HG03442 (cell line): Measurements from ENCODE around the gene ADARB1.

Experiments
- ATAC-seq: cut with Tn5 transposase; IDR thresholded peaks from one replicate; pipeline ENCODE4 v1.9.1; 2021; ENCODE audit warnings: mild to moderate bottlenecking, moderate library complexity; ENCODE audit not compliant: unreplicated experiment

Gene ADARB1

DNA sequence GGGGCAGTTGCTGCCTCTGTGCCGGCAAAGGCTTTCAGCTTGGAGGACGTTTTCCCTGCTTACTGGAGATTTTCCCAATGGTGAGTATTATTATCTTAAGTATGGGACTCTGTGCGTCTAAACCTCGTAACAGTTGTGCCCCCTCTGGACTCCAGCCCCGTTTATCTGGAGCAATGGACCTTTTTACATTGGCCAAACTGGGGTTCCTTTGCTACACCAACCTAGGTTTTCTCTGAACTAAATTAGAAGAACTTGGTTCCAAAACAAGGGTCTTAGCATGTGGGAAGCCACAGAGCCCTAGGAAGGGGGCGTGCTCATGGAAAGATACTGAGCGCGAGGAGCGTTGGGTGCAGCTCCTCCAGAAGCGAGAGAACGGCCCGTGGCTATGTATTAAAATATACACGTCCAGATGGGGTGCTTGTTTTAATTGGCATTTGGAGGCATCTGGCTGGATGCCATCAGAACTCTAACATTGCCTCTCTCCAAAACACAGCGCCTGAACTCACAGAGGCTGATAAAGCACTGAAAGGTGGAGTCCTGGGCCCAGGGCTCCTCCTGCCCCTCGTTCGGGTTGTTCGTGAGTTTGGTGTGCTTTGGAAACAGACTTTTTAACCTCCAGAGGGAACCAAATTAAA lies 184.9 kb downstream of the ADARB1 start:
- ATAC-seq: no peak

GRCh38 chr21:45260191-45260825 lies 185.9 kb downstream of the ADARB1 start:
- ATAC-seq: no peak

- no peak for ATAC-seq
Measured at GRCh38 chr21:45261093-45261492, 186.7 kb downstream of the ADARB1 start.

DNA sequence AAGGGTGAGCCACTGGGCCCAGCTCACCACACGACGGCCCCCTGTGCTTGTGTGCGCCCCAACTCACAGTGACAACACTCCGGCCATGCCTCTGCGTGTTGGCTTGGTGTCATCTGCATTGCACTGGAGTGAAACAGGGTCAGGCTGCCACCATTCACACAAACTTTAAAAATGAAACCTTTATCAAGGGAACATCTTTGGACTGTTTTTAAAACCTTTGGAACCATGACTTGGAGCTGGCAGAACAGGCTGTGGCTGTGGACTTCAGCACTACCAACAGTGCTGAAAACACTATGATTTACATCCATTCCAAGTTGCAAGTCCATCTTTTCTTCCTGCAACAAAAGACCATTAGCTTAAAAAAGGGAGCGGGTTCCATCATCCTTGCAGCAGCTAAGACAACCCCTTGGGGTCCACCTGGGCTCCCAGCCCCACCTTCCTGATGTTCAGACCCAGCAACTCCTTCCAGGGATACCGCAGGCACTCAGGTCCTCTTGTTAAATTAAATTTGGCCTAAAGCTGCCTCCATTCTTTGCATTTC lies 187.7 kb downstream of the ADARB1 start:
- ATAC-seq: no peak

DNA sequence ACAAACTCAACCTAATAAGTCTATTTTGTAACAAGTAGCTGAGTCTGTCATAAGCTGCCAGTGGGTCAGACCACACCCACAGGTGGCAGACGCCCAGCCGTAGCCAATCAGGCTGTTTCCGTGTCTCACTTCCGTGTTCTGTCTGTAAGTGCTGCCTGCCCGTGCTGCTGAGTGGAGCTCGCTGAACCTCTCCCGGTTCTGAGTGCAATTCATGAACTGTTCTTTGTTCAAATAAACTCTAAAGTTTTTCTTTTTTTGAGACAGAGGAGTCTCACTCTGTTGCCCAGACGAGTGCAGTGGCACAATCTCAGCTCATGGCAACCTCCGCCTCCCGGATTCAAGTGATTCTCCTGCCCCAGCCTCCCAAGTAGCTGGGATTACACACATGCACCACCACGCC lies 188.2 kb downstream of the ADARB1 start:
- ATAC-seq: no peak

- ATAC-seq: no peak
Measured at GRCh38 chr21:45263534-45263933, 189.2 kb downstream of the ADARB1 start.

DNA sequence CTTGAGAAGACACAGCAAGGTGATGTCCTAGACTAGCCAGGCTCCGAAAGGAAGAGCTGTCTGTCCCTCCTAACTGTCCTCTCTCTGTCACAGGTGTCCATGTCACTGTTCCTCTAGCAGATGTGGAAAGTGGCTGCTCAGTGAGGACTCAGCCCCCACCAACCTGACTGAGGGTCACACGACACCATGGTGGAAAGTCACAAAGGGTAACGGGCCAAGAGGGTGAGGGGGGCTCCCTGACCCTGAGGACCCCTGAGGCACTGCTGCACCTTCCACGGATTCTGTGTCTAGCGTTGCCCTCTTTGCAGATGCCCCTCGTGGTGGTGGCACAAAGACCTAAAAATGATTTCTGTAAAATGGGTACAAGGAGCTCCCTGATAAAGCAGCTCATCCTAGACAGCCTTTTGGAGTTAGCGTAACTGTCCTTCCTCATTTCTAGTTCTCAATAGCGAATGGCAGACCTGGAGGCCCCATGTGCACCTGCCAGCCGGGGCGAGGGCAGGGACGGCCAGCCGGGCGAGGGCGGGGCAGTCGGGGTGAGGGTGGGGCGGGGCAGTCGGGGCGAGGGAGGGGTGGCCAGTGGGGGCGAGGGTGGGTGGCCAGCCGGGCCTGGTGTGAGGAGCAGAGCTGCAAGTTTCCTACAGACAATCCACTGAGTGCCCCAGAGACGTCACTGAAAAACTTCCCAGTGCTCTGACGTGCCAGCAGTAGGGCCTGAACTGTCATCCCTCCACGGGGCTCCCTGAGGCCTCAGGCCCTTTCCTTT lies 189.9 kb downstream of the ADARB1 start:
- no peak for ATAC-seq

DNA sequence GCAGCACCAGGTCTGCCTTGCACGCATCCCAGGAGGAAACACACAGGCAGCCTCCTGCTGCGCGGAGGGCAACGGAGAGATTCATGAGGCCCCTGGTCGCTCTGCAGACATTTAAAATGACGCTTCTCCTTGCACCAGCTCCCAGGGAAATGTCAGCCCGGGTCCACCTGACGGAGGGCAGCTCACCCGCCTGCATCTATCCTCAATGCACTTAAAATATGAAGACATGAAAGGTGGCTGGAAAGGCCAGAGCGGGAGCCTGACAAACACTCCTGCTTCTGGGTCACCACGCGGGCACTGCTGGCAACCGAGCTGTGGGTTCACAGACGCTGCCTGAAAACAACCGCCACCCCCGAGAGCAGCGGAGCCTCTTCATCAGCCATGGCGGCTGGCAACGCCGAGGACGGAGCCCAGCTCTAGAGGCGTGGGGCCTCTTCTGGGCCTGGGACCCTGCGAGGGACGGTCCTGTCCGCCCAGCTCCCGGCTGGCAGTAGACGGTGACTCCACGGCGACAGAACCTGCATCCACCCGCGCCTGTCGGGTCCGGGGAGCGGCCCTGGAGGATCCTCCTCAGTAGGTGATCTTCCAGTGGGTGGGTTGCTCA lies 190.6 kb downstream of the ADARB1 start:
- ATAC-seq: no peak

DNA sequence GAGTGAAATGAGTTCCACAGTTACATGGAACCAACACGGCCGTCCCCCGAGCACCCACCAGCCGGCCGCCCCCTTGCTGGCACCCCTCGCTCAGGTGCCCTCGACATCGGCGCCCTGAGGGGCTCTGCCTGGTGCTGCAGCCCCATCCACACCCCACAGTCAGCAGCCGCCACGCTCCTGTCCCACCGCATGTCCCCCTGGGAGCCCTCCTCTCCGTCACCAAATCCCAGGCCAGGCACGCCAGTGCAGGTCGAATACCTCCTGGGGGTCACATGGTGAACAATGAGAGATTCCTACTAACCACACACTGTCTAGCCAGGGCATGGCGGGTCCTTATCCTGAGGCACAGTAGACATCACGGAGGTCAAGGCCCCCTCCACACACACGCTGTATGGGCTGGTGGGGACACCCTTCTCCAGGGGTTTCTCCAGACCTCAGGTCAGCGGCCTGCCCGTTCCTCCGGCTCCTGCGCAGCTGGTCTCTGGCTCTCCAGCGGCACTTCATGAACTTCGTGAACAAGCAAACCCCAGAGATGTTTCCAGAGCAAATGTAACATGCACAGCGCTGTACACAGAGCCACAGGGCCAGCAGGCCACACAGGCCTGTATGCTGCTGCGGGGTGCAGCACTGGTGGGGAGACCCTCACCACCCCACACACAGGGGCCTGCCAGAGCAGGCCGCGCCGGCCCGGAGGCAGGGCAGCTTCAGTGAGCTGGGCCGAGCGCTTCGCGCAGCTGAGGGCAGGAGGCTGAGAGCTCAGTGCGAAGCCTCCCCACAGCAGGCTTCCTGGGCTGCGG lies 191.5 kb downstream of the ADARB1 start:
- ATAC-seq: no peak

DNA sequence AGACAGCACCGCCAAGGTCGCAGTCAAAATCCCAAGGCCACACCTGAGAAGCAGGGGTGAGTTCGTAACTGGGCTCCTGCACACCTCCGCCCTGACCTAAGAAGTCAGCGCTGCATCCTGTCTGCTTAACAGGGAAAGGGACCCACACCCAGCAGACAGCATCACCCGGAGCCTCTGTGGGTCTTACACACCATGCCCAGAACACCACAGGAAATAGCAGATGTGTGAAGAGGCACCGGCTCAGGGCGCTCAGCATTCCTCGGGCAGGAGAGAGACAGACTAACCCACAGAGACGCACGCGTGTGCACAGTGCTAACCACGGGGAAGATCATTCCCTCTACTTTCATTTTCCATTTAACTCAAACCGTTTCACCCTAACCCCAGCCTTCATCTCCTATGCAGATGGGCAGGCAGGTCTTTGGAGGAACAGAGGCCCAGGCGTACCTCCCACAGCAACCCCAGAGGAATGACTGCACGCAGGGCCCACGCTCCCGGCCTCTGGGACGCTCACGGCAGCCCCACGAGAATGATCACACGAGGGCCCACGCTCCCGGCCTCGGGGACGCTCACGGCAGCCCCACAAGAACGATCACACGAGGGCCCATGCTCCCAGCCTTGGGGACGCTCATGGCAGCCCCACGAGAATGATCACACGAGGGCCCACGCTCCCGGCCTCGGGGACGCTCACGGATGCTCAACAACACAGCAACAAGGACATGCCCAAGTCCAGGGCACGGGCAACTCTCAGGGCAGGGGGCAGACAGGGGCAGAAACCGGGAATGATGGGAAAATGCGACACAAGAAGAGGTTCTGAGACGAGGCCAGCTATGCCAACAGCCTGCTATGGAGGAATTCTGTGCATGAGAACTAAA lies 192.4 kb downstream of the ADARB1 start:
- ATAC-seq: no peak

GRCh38 chr21:45267390-45267760 lies 193.0 kb downstream of the ADARB1 start:
- no peak for ATAC-seq

- ATAC-seq: no peak
Measured at GRCh38 chr21:45269861-45270260, 195.5 kb downstream of the ADARB1 start.

- ATAC-seq: no peak
Measured at GRCh38 chr21:45270306-45270821, 196.0 kb downstream of the ADARB1 start.
